Measurements from ENCODE around the gene TMTC1.

- TF ChIP-seq CTCF (IDR thresholded peaks at IDR 0.05) (no peak), EZH2 (IDR thresholded peaks at IDR 0.05) (no peak), EZH2phosphoT487 (IDR thresholded peaks at IDR 0.05) (no peak)
Measured at GRCh38 chr12:29640589-29641345, 143.0 kb downstream of the TMTC1 start.
